ENCODE results near the gene TMEM106B.

Gene TMEM106B

GRCh38 chr7:12226756-12227155 is 15.7 kb downstream of the TMEM106B start:
- H3K36me3 ChIP-seq (ENCODE audit: control insufficient read depth, insufficient read depth, low read length), result peaks cover 4% of the 10 kb centered on the region
- H3K27me3 ChIP-seq (replicated peaks; ENCODE audit: control insufficient read depth, insufficient read depth, low read length, poor library complexity, severe bottlenecking), result no peaks in the 10 kb centered on the region
- no peak for DNase-seq
- H3K4me3 ChIP-seq (ENCODE audit: insufficient read depth, low read depth, low read length, poor library complexity, severe bottlenecking), result no peak overlapping the region
- H3K9me3 ChIP-seq (ENCODE audit: control insufficient read depth, low read length), result no peaks in the 10 kb centered on the region
- H3K4me1 ChIP-seq (ENCODE audit: control insufficient read depth, insufficient read depth, low read length, poor library complexity, severe bottlenecking), result no peaks in the 10 kb centered on the region
- no peak overlapping the region for H3K27ac ChIP-seq (ENCODE audit: insufficient read depth, low read length, poor library complexity, severe bottlenecking)

- Histone ChIP-seq H3K4me1 (ENCODE audit: control insufficient read depth, insufficient read depth, low read length, poor library complexity, severe bottlenecking) (no peaks in the 10 kb centered on the region), H3K4me3 (ENCODE audit: insufficient read depth, low read depth, low read length, poor library complexity, severe bottlenecking) (no peak overlapping the region), H3K27me3 (replicated peaks; ENCODE audit: control insufficient read depth, insufficient read depth, low read length, poor library complexity, severe bottlenecking) (no peaks in the 10 kb centered on the region), H3K9me3 (ENCODE audit: control insufficient read depth, low read length) (no peaks in the 10 kb centered on the region), H3K36me3 (ENCODE audit: control insufficient read depth, insufficient read depth, low read length) (peaks cover 4% of the 10 kb centered on the region), H3K27ac (ENCODE audit: insufficient read depth, low read length, poor library complexity, severe bottlenecking) (no peak overlapping the region)
- no peak for DNase-seq
Measured at GRCh38 chr7:12228024-12228423, 16.9 kb downstream of the TMEM106B start.

GRCh38 chr7:12229046-12229445 is 18.0 kb downstream of the TMEM106B start:
- Histone ChIP-seq H3K9me3 (ENCODE audit: control insufficient read depth, low read length) (no peaks in the 10 kb centered on the region), H3K27me3 (replicated peaks; ENCODE audit: control insufficient read depth, insufficient read depth, low read length, poor library complexity, severe bottlenecking) (no peaks in the 10 kb centered on the region), H3K4me3 (ENCODE audit: insufficient read depth, low read depth, low read length, poor library complexity, severe bottlenecking) (no peak overlapping the region), H3K36me3 (ENCODE audit: control insufficient read depth, insufficient read depth, low read length) (peaks cover 4% of the 10 kb centered on the region), H3K4me1 (ENCODE audit: control insufficient read depth, insufficient read depth, low read length, poor library complexity, severe bottlenecking) (no peaks in the 10 kb centered on the region), H3K27ac (ENCODE audit: insufficient read depth, low read length, poor library complexity, severe bottlenecking) (no peak overlapping the region)
- DNase-seq, result no peak

GRCh38 chr7:12231097-12231496 is 20.0 kb downstream of the TMEM106B start:
- Histone ChIP-seq H3K27me3 (replicated peaks; ENCODE audit: control insufficient read depth, insufficient read depth, low read length, poor library complexity, severe bottlenecking) (no peaks in the 10 kb centered on the region), H3K4me1 (ENCODE audit: control insufficient read depth, insufficient read depth, low read length, poor library complexity, severe bottlenecking) (no peaks in the 10 kb centered on the region), H3K9me3 (ENCODE audit: control insufficient read depth, low read length) (no peaks in the 10 kb centered on the region), H3K36me3 (ENCODE audit: control insufficient read depth, insufficient read depth, low read length) (peaks cover 4% of the 10 kb centered on the region), H3K4me3 (ENCODE audit: insufficient read depth, low read depth, low read length, poor library complexity, severe bottlenecking) (no peak overlapping the region), H3K27ac (ENCODE audit: insufficient read depth, low read length, poor library complexity, severe bottlenecking) (no peak overlapping the region)
- no peak for DNase-seq

GRCh38 chr7:12233175-12233574 is 22.1 kb downstream of the TMEM106B start:
- no peak overlapping the region for H3K27ac ChIP-seq (ENCODE audit: insufficient read depth, low read length, poor library complexity, severe bottlenecking)
- no peaks in the 10 kb centered on the region for H3K4me1 ChIP-seq (ENCODE audit: control insufficient read depth, insufficient read depth, low read length, poor library complexity, severe bottlenecking)
- no peaks in the 10 kb centered on the region for H3K9me3 ChIP-seq (ENCODE audit: control insufficient read depth, low read length)
- no peak for DNase-seq
- peaks cover 6% of the 10 kb centered on the region for H3K36me3 ChIP-seq (ENCODE audit: control insufficient read depth, insufficient read depth, low read length)
- no peaks in the 10 kb centered on the region for H3K27me3 ChIP-seq (replicated peaks; ENCODE audit: control insufficient read depth, insufficient read depth, low read length, poor library complexity, severe bottlenecking)
- no peak overlapping the region for H3K4me3 ChIP-seq (ENCODE audit: insufficient read depth, low read depth, low read length, poor library complexity, severe bottlenecking)

GRCh38 chr7:12234334-12234865 is 23.3 kb downstream of the TMEM106B start:
- peaks cover 8% of the 10 kb centered on the region for H3K36me3 ChIP-seq (ENCODE audit: control insufficient read depth, insufficient read depth, low read length)
- H3K9me3 ChIP-seq (ENCODE audit: control insufficient read depth, low read length), result no peaks in the 10 kb centered on the region
- no peaks in the 10 kb centered on the region for H3K27me3 ChIP-seq (replicated peaks; ENCODE audit: control insufficient read depth, insufficient read depth, low read length, poor library complexity, severe bottlenecking)
- DNase-seq, result no peak
- no peak overlapping the region for H3K27ac ChIP-seq (ENCODE audit: insufficient read depth, low read length, poor library complexity, severe bottlenecking)
- H3K4me1 ChIP-seq (ENCODE audit: control insufficient read depth, insufficient read depth, low read length, poor library complexity, severe bottlenecking), result no peaks in the 10 kb centered on the region
- no peak overlapping the region for H3K4me3 ChIP-seq (ENCODE audit: insufficient read depth, low read depth, low read length, poor library complexity, severe bottlenecking)

- DNase-seq, result no peak
- no peak overlapping the region for H3K27ac ChIP-seq (ENCODE audit: insufficient read depth, low read length, poor library complexity, severe bottlenecking)
- H3K27me3 ChIP-seq (replicated peaks; ENCODE audit: control insufficient read depth, insufficient read depth, low read length, poor library complexity, severe bottlenecking), result no peaks in the 10 kb centered on the region
- H3K9me3 ChIP-seq (ENCODE audit: control insufficient read depth, low read length), result no peaks in the 10 kb centered on the region
- H3K4me1 ChIP-seq (ENCODE audit: control insufficient read depth, insufficient read depth, low read length, poor library complexity, severe bottlenecking), result peaks cover 5% of the 10 kb centered on the region
- peaks cover 4% of the 10 kb centered on the region for H3K36me3 ChIP-seq (ENCODE audit: control insufficient read depth, insufficient read depth, low read length)
- no peak overlapping the region for H3K4me3 ChIP-seq (ENCODE audit: insufficient read depth, low read depth, low read length, poor library complexity, severe bottlenecking)
Measured at GRCh38 chr7:12235970-12236369, 24.9 kb downstream of the TMEM106B start.

GRCh38 chr7:12237007-12237406 is 25.9 kb downstream of the TMEM106B start:
- peaks cover 5% of the 10 kb centered on the region for H3K4me1 ChIP-seq (ENCODE audit: control insufficient read depth, insufficient read depth, low read length, poor library complexity, severe bottlenecking)
- no peaks in the 10 kb centered on the region for H3K9me3 ChIP-seq (ENCODE audit: control insufficient read depth, low read length)
- H3K27ac ChIP-seq (ENCODE audit: insufficient read depth, low read length, poor library complexity, severe bottlenecking), result no peak overlapping the region
- no peak overlapping the region for H3K4me3 ChIP-seq (ENCODE audit: insufficient read depth, low read depth, low read length, poor library complexity, severe bottlenecking)
- no peaks in the 10 kb centered on the region for H3K27me3 ChIP-seq (replicated peaks; ENCODE audit: control insufficient read depth, insufficient read depth, low read length, poor library complexity, severe bottlenecking)
- peaks cover 4% of the 10 kb centered on the region for H3K36me3 ChIP-seq (ENCODE audit: control insufficient read depth, insufficient read depth, low read length)
- no peak for DNase-seq

GRCh38 chr7:12239806-12240205 is 28.7 kb downstream of the TMEM106B start:
- Histone ChIP-seq H3K4me3 (ENCODE audit: insufficient read depth, low read depth, low read length, poor library complexity, severe bottlenecking) (no peak overlapping the region), H3K36me3 (ENCODE audit: control insufficient read depth, insufficient read depth, low read length) (peaks cover 4% of the 10 kb centered on the region), H3K27me3 (replicated peaks; ENCODE audit: control insufficient read depth, insufficient read depth, low read length, poor library complexity, severe bottlenecking) (no peaks in the 10 kb centered on the region), H3K4me1 (ENCODE audit: control insufficient read depth, insufficient read depth, low read length, poor library complexity, severe bottlenecking) (peaks cover 5% of the 10 kb centered on the region), H3K27ac (ENCODE audit: insufficient read depth, low read length, poor library complexity, severe bottlenecking) (no peak overlapping the region), H3K9me3 (ENCODE audit: control insufficient read depth, low read length) (no peaks in the 10 kb centered on the region)
- no peak for DNase-seq

- no peak for DNase-seq
- Histone ChIP-seq H3K27ac (ENCODE audit: insufficient read depth, low read length, poor library complexity, severe bottlenecking) (no peak overlapping the region), H3K4me3 (ENCODE audit: insufficient read depth, low read depth, low read length, poor library complexity, severe bottlenecking) (no peak overlapping the region)
Measured at GRCh38 chr7:12244129-12244528, 33.0 kb downstream of the TMEM106B start.

More at GRCh38 chr7:12244129-12244528, 33.0 kb downstream of the TMEM106B start:
- no peaks in the 10 kb centered on the region for H3K36me3 ChIP-seq (ENCODE audit: control insufficient read depth, insufficient read depth, low read length)
- no peaks in the 10 kb centered on the region for H3K9me3 ChIP-seq (ENCODE audit: control insufficient read depth, low read length)
- no peaks in the 10 kb centered on the region for H3K27me3 ChIP-seq (replicated peaks; ENCODE audit: control insufficient read depth, insufficient read depth, low read length, poor library complexity, severe bottlenecking)
- H3K4me1 ChIP-seq (ENCODE audit: control insufficient read depth, insufficient read depth, low read length, poor library complexity, severe bottlenecking), result peaks cover 5% of the 10 kb centered on the region

All from effector memory CD4-positive, alpha-beta T cell (primary cell).